ENCODE measurements around the gene HOOK1.

The HOOK1 gene

GRCh38 chr1:59814901-59815825 lies at the start of gene HOOK1:
TSS of gene HOOK1 (plus strand) at chr1:59814949. CDS start at chr1:59815118, 169 bp downstream.
- DNase-seq = peak in 3 of 56 donors; percentile 16 to 31 (median 30)

- DNase-seq = no peak
Observed at GRCh38 chr1:59765011-59765730, 49.6 kb upstream of the HOOK1 start.

GRCh38 chr1:59766227-59766855 lies 48.4 kb upstream of the HOOK1 start:
- DNase-seq = no peak

GRCh38 chr1:59767119-59767518 lies 47.6 kb upstream of the HOOK1 start:
- no peak for DNase-seq

- DNase-seq = no peak
Observed at GRCh38 chr1:59768792-59769735, 45.7 kb upstream of the HOOK1 start.

GRCh38 chr1:59769736-59770095 lies 45.0 kb upstream of the HOOK1 start:
- DNase-seq = no peak

- no peak for DNase-seq
Observed at GRCh38 chr1:59771361-59771760, 43.4 kb upstream of the HOOK1 start.

GRCh38 chr1:59775480-59775879 lies 39.3 kb upstream of the HOOK1 start:
- no peak for DNase-seq

- no peak for DNase-seq
Observed at GRCh38 chr1:59776960-59777852, 37.5 kb upstream of the HOOK1 start.

- no peak for DNase-seq
Observed at GRCh38 chr1:59779949-59780348, 34.8 kb upstream of the HOOK1 start.

- DNase-seq = no peak
Observed at GRCh38 chr1:59788825-59789224, 25.9 kb upstream of the HOOK1 start.

GRCh38 chr1:59798600-59798999 lies 16.1 kb upstream of the HOOK1 start:
- DNase-seq = no peak

GRCh38 chr1:59803458-59804038 lies 11.2 kb upstream of the HOOK1 start:
- DNase-seq = no peak

GRCh38 chr1:59804301-59804700 lies 10.4 kb upstream of the HOOK1 start:
- no peak for DNase-seq

- DNase-seq = no peak
Observed at GRCh38 chr1:59805554-59805953, 9.2 kb upstream of the HOOK1 start.

GRCh38 chr1:59814180-59814900 lies 409 bp upstream of the HOOK1 start:
- DNase-seq = peak in 51 of 56 donors; percentile 6 to 88 (median 46)

GRCh38 chr1:59815892-59816291 lies 1.1 kb downstream of the HOOK1 start:
- peak in 1 of 56 donors; percentile 2 for DNase-seq

- no peak for DNase-seq
Observed at GRCh38 chr1:59816318-59816878, 1.6 kb downstream of the HOOK1 start.
